CD14-positive monocyte (primary cell): Measurements from ENCODE around the gene ZNF135. TPM values are rescaled to one million over a fixed set of nuclear protein-coding genes. Genes with fewer than 3 reads are reported as not detected.

Experiments used
- DNase-seq, 3 donors: peaks; one replicate each; pipeline ENCODE4 v3.0.0-alpha.2; 2011 to 2022
- H2AFZ ChIP-seq: 2 replicates; pipeline ENCODE4 v1.6.0; 2012; ENCODE audit warnings: mild to moderate bottlenecking, low read depth, low read length, inconsistent platforms; ENCODE audit not compliant: insufficient read depth, poor library complexity, severe bottlenecking
- H3K27ac ChIP-seq, 2 donors: 1 replicate in 1 of 2; 2 replicates in 1 of 2; pipeline ENCODE4 v1.5.1; 2012 to 2013; ENCODE audit warnings: low read length in 2 of 2, control low read depth in 1 of 2, inconsistent platforms in 1 of 2, low read depth in 1 of 2, mild to moderate bottlenecking in 1 of 2
- H3K27me3 ChIP-seq, 2 donors: one replicate each; pipeline versions ENCODE4 v1.6.0 to v1.6.1; 2011 to 2013; ENCODE audit warnings: low read length in 2 of 2; ENCODE audit not compliant: control insufficient read depth in 2 of 2, insufficient read depth in 2 of 2
- H3K36me3 ChIP-seq, 2 donors: replicated peaks in 1 of 2; 1 replicate in 1 of 2; 2 replicates in 1 of 2; pipeline versions ENCODE4 v1.5.1 to v1.6.1; 2012 to 2013; ENCODE audit warnings: low read length in 2 of 2, control low read depth in 1 of 2, inconsistent platforms in 1 of 2, mild to moderate bottlenecking in 1 of 2; ENCODE audit not compliant: insufficient read depth in 2 of 2, control insufficient read depth in 1 of 2
- H3K4me1 ChIP-seq, 2 donors: 1 replicate in 1 of 2; 2 replicates in 1 of 2; pipeline versions ENCODE4 v1.5.1 to v1.6.1; 2012 to 2013; ENCODE audit warnings: low read length in 2 of 2, control low read depth in 1 of 2, inconsistent platforms in 1 of 2, mild to moderate bottlenecking in 1 of 2, moderate library complexity in 1 of 2; ENCODE audit not compliant: insufficient read depth in 2 of 2, control insufficient read depth in 1 of 2
- H3K4me2 ChIP-seq: replicated peaks from 2 replicates; pipeline ENCODE3; 2012; ENCODE audit warnings: low read length, moderate library complexity, mild to moderate bottlenecking; ENCODE audit not compliant: poor library complexity, severe bottlenecking; ENCODE audit errors: extremely low read depth
- H3K4me3 ChIP-seq, 3 experiments: fragments of 200-600 bp in 1 of 3; sonication (generic) in 1 of 3; replicated peaks in 1 of 3; 1 replicate in 2 of 3; 2 replicates in 1 of 3; pipeline ENCODE4 v1.5.1; 2011 to 2013; ENCODE audit warnings: low read length in 3 of 3, mild to moderate bottlenecking in 3 of 3, control low read depth in 2 of 3, low read depth in 2 of 3, inconsistent platforms in 1 of 3, moderate library complexity in 1 of 3
- H3K79me2 ChIP-seq: 2 replicates; pipeline ENCODE4 v1.6.0; 2012; ENCODE audit warnings: mild to moderate bottlenecking, control low read depth, inconsistent platforms, low read length, moderate library complexity; ENCODE audit not compliant: insufficient read depth
- H3K9ac ChIP-seq: 2 replicates; pipeline ENCODE4 v1.6.0; 2017; ENCODE audit warnings: low read length, mild to moderate bottlenecking; ENCODE audit not compliant: insufficient read depth, poor library complexity, severe bottlenecking
- H3K9me3 ChIP-seq, 2 donors: replicated peaks in 1 of 2; 1 replicate in 1 of 2; 2 replicates in 1 of 2; pipeline versions ENCODE4 v1.5.1 to v1.6.1; 2012 to 2013; ENCODE audit warnings: low read length in 2 of 2, control low read depth in 1 of 2; ENCODE audit not compliant: control insufficient read depth in 1 of 2, insufficient read depth in 1 of 2
- H4K20me1 ChIP-seq: 2 replicates; pipeline ENCODE4 v1.6.0; 2012; ENCODE audit warnings: mild to moderate bottlenecking, low read length, control low read depth, moderate library complexity; ENCODE audit not compliant: insufficient read depth
- H3K27ac Mint-ChIP-seq, 7 donors: one replicate each; pipeline ENCODE4 v1.8.0; 2020; ENCODE audit warnings: mild to moderate bottlenecking in 7 of 7, mixed read lengths in 7 of 7, moderate library complexity in 6 of 7, inconsistent platforms in 2 of 7
- H3K27me3 Mint-ChIP-seq, 3 donors: one replicate each; pipeline ENCODE4 v1.8.0; 2021 to 2022; ENCODE audit warnings: low read depth in 3 of 3, mild to moderate bottlenecking in 3 of 3, mixed read lengths in 3 of 3, moderate library complexity in 3 of 3, inconsistent platforms in 1 of 3
- H3K36me3 Mint-ChIP-seq, 2 donors: one replicate each; pipeline ENCODE4 v1.8.0; 2020; ENCODE audit warnings: mixed read lengths in 2 of 2, inconsistent platforms in 1 of 2, mild to moderate bottlenecking in 1 of 2
- H3K4me1 Mint-ChIP-seq: one replicate; pipeline ENCODE4 v1.8.0; 2020; ENCODE audit warnings: mild to moderate bottlenecking, mixed read lengths
- H3K4me3 Mint-ChIP-seq, 2 donors: one replicate each; pipeline ENCODE4 v1.8.0; 2020; ENCODE audit warnings: mild to moderate bottlenecking in 2 of 2, mixed read lengths in 2 of 2, moderate library complexity in 1 of 2
- H3K9me3 Mint-ChIP-seq, 7 donors: one replicate each; pipeline ENCODE4 v1.8.0; 2020 to 2022; ENCODE audit warnings: mixed read lengths in 7 of 7, mild to moderate bottlenecking in 6 of 7, moderate library complexity in 6 of 7, inconsistent platforms in 2 of 7
- WGBS: methylation state at CpG from one replicate; pipeline ENCODE4 v1.1.5; 2013; ENCODE audit warnings: missing lambda C conversion rate; ENCODE audit not compliant: insufficient coverage; 5-methylcytosine and 5-hydroxymethylcytosine counted together
- intact Hi-C, 2 donors: fragments of 100-400 bp; cut with micrococcal nuclease; formaldehyde crosslinking; loops; one replicate each; pipeline versions ENCODE4 v1.15.0 to v1.15.1; 2023
- polyA plus RNA-seq, 3 donors: library from polyadenylated mRNA; depleted of rRNA in 1 of 3; unstranded in 2 of 3; stranded (reverse) in 1 of 3; fragments of 300-500 nt in 2 of 3; fragments of >200 nt in 1 of 3; fragmentation: Illumina TruSeq in 2 of 3; gene quantifications; 1 replicate in 2 of 3; 2 replicates in 1 of 3; pipeline ENCODE4 v1.2.3, GENCODE V29; 2012 to 2021
- TF ChIP-seq, protein P1 (sequence below): fragments of 200-600 bp; IDR thresholded peaks from one replicate; pipeline ENCODE4 v1.8.0; 2022; ENCODE audit warnings: antibody characterized with exemption, mild to moderate bottlenecking

Gene ZNF135
- polyA plus RNA-seq, 3 donors = 0.32 to 0.37 TPM; not detected in 1

DNA sequence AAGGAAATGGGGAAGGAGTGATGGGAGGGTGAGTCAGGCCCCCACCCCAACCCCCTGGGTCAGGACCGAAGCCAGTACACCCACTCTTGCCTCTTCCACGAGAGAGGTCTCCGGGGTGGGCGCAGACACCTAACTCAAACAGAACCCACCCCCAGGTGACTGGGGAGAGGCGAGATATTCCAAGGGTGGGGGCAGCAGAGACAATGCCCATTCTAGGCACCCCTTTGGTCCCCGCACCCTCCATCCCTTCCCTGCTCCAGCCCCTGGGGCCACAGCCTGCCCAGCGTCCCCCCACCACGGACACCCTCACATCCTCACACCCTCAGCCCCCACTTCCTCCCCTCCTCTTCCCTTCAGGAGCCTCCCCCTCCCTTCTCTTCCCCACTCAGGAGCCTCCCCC lies 38.3 kb downstream of the ZNF135 start:
- Histone ChIP-seq H3K9me3 (peaks cover 84 to 93% of the 10 kb centered on the region in 2 donors), H3K9ac (peak overlapping the region; percentile 76), H3K4me3 (peak overlapping the region in 1 of 3 experiments; percentile 79), H4K20me1 (no peaks in the 10 kb centered on the region), H3K27me3 (no peaks in the 10 kb centered on the region), H3K4me2 (peak overlapping the region; percentile 81), H2AFZ (peak overlapping the region; percentile 83), H3K4me1 (peaks cover 12 to 14% of the 10 kb centered on the region in 2 donors), H3K79me2 (no peaks in the 10 kb centered on the region), H3K27ac (peak overlapping the region in 1 of 2 donors; percentile 90), H3K36me3 (no peaks in the 10 kb centered on the region)
- TF ChIP-seq, protein P1, sequence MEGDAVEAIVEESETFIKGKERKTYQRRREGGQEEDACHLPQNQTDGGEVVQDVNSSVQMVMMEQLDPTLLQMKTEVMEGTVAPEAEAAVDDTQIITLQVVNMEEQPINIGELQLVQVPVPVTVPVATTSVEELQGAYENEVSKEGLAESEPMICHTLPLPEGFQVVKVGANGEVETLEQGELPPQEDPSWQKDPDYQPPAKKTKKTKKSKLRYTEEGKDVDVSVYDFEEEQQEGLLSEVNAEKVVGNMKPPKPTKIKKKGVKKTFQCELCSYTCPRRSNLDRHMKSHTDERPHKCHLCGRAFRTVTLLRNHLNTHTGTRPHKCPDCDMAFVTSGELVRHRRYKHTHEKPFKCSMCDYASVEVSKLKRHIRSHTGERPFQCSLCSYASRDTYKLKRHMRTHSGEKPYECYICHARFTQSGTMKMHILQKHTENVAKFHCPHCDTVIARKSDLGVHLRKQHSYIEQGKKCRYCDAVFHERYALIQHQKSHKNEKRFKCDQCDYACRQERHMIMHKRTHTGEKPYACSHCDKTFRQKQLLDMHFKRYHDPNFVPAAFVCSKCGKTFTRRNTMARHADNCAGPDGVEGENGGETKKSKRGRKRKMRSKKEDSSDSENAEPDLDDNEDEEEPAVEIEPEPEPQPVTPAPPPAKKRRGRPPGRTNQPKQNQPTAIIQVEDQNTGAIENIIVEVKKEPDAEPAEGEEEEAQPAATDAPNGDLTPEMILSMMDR = no peak
- Mint-ChIP-seq H3K27me3 (peaks cover 0 to 7% (median 2%) of the 10 kb centered on the region in 3 donors), H3K36me3 (peaks cover 0 to 4% of the 10 kb centered on the region in 2 donors), H3K4me1 (peaks cover 10% of the 10 kb centered on the region), H3K4me3 (peak overlapping the region in 1 of 2 donors; percentile 48), H3K27ac (peak overlapping the region in 4 of 7 donors; percentile 41 to 71 (median 66)), H3K9me3 (peaks cover 46 to 94% (median 88%) of the 10 kb centered on the region in 7 donors)
- intact Hi-C loops = no loop called here
- 40% methylated on average over 2 of the region's 8 CpGs for WGBS
- DNase-seq = no peak

DNA sequence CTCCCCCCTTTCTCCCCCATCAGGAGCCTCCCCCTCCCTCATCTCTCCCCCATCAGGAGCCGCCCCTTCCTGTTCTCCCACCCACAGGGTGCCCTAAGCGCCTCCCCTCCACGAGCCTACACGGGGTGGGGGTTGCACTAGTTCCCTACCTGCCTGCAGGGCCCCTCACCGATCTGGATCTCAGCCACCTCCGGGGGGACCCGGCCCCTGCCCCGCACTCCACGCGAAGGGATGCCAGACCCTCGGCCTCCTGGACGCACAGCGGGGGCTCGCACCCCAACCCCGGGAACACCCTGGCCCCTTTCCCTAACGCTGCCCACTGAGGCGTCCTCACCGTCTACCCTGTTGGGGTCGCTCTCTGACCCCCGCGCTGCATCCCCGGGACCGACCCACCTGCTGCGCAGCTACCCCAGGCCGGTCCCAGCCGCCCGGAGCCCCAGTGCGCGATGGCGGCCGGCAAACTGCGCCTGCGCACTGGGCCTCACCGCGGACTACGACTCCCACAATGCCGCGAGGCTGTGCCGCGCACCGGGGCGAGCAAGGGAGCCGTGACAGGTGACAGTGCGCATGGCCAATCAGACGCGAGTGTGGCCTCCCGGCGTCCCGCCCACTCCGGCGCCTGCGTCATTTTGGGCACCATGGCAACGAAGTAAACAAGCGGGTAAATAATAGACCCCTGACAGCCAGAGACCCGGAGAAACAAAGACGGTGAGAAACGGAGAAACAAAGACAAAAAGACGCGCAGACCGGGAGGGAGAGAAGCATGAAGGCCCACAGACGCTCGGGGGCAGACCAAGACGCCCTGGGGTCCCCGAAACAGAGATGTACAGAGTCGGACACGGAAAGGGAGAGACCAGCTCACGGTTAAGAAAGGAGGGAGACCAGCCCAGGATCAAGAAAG lies 38.9 kb downstream of the ZNF135 start, which contains the start of gene ZSCAN18:
TSS of gene ZSCAN18 (minus strand) at position 451 of the 901 bp plus-strand sequence. CDS start 7,964 bp downstream, outside the sequence.
- Mint-ChIP-seq H3K27ac (peak within 1 kb of the TSS; percentile 97 to 99 (median 98)), H3K4me3 (peak within 1 kb of the TSS; percentile 79 to 94), H3K9me3 (peaks cover 46 to 94% (median 87%) of the 10 kb centered on the region in 7 donors), H3K36me3 (peaks cover 0 to 4% of the 10 kb centered on the region in 2 donors), H3K4me1 (peaks cover 10% of the 10 kb centered on the region), H3K27me3 (peaks cover 0 to 7% (median 2%) of the 10 kb centered on the region in 3 donors)
- H3K4me2 ChIP-seq = peak within 1 kb of the TSS; percentile 81
- H2AFZ ChIP-seq = peak within 1 kb of the TSS; percentile 83
- peak within 1 kb of the TSS; percentile 76 for H3K9ac ChIP-seq
- intact Hi-C loops = loop anchor here in 1 of 2 donors (2.0 kb wide), 1 partner anchor 53 kb away; the partner anchor contains the start of gene ZNF329
- H3K27me3 ChIP-seq = no peaks in the 10 kb centered on the region
- no peaks in the 10 kb centered on the region for H3K79me2 ChIP-seq
- H4K20me1 ChIP-seq = no peaks in the 10 kb centered on the region
- H3K4me1 ChIP-seq = peaks cover 12 to 14% of the 10 kb centered on the region in 2 donors
- H3K36me3 ChIP-seq = no peaks in the 10 kb centered on the region
- H3K27ac ChIP-seq = peak within 1 kb of the TSS; percentile 84 to 90
- peaks cover 88 to 92% of the 10 kb centered on the region in 2 donors for H3K9me3 ChIP-seq
- peak; percentile 84 to 91 (median 86) for DNase-seq
- TF ChIP-seq, protein P1 = no peak
- H3K4me3 ChIP-seq = peak within 1 kb of the TSS; percentile 60 to 79 (median 68)
- under 1% methylated on average over 65 of the region's 67 CpGs for WGBS
